Mesendoderm (in vitro differentiated cells): Measurements from ENCODE around the gene NCK2.

Source experiments
- DNase-seq: peaks from one replicate; pipeline ENCODE4 v3.0.0; 2013
- H2AK5ac ChIP-seq: 2 replicates; pipeline ENCODE4 v1.6.1; 2013; ENCODE audit warnings: low read length, inconsistent platforms
- H2BK120ac ChIP-seq: 2 replicates; pipeline ENCODE4 v1.6.1; 2013; ENCODE audit warnings: low read depth, mild to moderate bottlenecking, low read length, moderate library complexity, mixed read lengths
- H2BK15ac ChIP-seq: replicated peaks from 2 replicates; pipeline ENCODE4 v1.6.1; 2013; ENCODE audit warnings: low read depth, mild to moderate bottlenecking, moderate library complexity
- H2BK5ac ChIP-seq: 2 replicates; pipeline ENCODE4 v1.6.1; 2013; ENCODE audit warnings: low read length, inconsistent platforms
- H3K18ac ChIP-seq: 2 replicates; pipeline ENCODE4 v1.6.1; 2013; ENCODE audit warnings: mild to moderate bottlenecking, low read length, mixed read lengths
- H3K23ac ChIP-seq: one replicate; pipeline ENCODE4 v1.6.1; 2013; ENCODE audit warnings: low read length
- H3K27ac ChIP-seq: 2 replicates; pipeline ENCODE4 v1.5.1; 2013; ENCODE audit warnings: low read depth, mild to moderate bottlenecking, inconsistent platforms, low read length, moderate library complexity
- H3K27me3 ChIP-seq: 2 replicates; pipeline ENCODE4 v1.6.1; 2013; ENCODE audit warnings: low read length, control low read depth, mild to moderate bottlenecking, inconsistent platforms; ENCODE audit not compliant: insufficient read depth, poor library complexity
- H3K36me3 ChIP-seq: 2 replicates; pipeline ENCODE4 v1.6.1; 2013; ENCODE audit warnings: low read length, inconsistent platforms; ENCODE audit not compliant: control insufficient read depth, insufficient read depth
- H3K4ac ChIP-seq: one replicate; pipeline ENCODE4 v1.6.1; 2013; ENCODE audit warnings: low read depth, mild to moderate bottlenecking, low read length, moderate library complexity
- H3K4me1 ChIP-seq: 2 replicates; pipeline ENCODE4 v1.6.1; 2013; ENCODE audit warnings: low read depth, low read length, inconsistent platforms; ENCODE audit not compliant: control insufficient read depth
- H3K4me2 ChIP-seq: 2 replicates; pipeline ENCODE4 v1.6.1; 2013; ENCODE audit warnings: low read length
- H3K4me3 ChIP-seq: 2 replicates; pipeline ENCODE4 v1.5.1; 2013; ENCODE audit warnings: mild to moderate bottlenecking, low read length
- H3K56ac ChIP-seq: one replicate; pipeline ENCODE4 v1.6.1; 2013; ENCODE audit warnings: low read length
- H3K79me1 ChIP-seq: 2 replicates; pipeline ENCODE4 v1.6.1; 2013; ENCODE audit warnings: low read length, inconsistent platforms
- H3K79me2 ChIP-seq: 2 replicates; pipeline ENCODE4 v1.6.1; 2013; ENCODE audit warnings: mild to moderate bottlenecking, low read length; ENCODE audit not compliant: control insufficient read depth, insufficient read depth
- H3K9ac ChIP-seq: 2 replicates; pipeline ENCODE4 v1.6.1; 2013; ENCODE audit warnings: low read length, inconsistent platforms
- H4K5ac ChIP-seq: one replicate; pipeline ENCODE4 v1.6.1; 2013; ENCODE audit warnings: low read length
- H4K8ac ChIP-seq: one replicate; pipeline ENCODE4 v1.6.1; 2013; ENCODE audit warnings: low read depth, mild to moderate bottlenecking, control low read depth, low read length, moderate library complexity
- whole genome bisulfite sequencing: extraction: QIAGEN DNeasy Blood & Tissue Kit; methylation state at CpG from one replicate; pipeline ENCODE4 v1.1.7; 2013; ENCODE audit warnings: low lambda C conversion rate, missing lambda C conversion rate; ENCODE audit not compliant: insufficient coverage; ENCODE audit errors: extremely low coverage; 5-methylcytosine and 5-hydroxymethylcytosine counted together

The NCK2 gene

GRCh38 chr2:105813405-105813804 is 68.7 kb downstream of the NCK2 start:
- no peak overlapping the region for H2BK120ac ChIP-seq
- WGBS = no CpG with 5 or more reads among the region's 5 CpGs
- H2BK5ac ChIP-seq = no peak overlapping the region

GRCh38 chr2:105814291-105814940 is 69.7 kb downstream of the NCK2 start:
- Histone ChIP-seq H3K23ac (no peak overlapping the region), H3K4me1 (no peaks in the 10 kb centered on the region), H4K5ac (no peak overlapping the region), H3K18ac (no peak overlapping the region), H3K4me3 (no peak overlapping the region), H2BK15ac (no peak overlapping the region), H2AK5ac (no peak overlapping the region), H3K4me2 (no peak overlapping the region), H3K56ac (no peak overlapping the region), H2BK120ac (no peak overlapping the region), H3K4ac (no peak overlapping the region), H3K27ac (no peak overlapping the region), H3K27me3 (no peaks in the 10 kb centered on the region), H2BK5ac (no peak overlapping the region), H3K79me1 (peaks cover 40% of the 10 kb centered on the region), H3K79me2 (peaks cover 40% of the 10 kb centered on the region), H3K9ac (no peak overlapping the region), H3K36me3 (no peaks in the 10 kb centered on the region), H4K8ac (no peak overlapping the region)
- DNase-seq = no peak
- no CpG with 5 or more reads among the region's 9 CpGs for WGBS

More at GRCh38 chr2:105813405-105813804, 68.7 kb downstream of the NCK2 start:
- Histone ChIP-seq H3K23ac (no peak overlapping the region), H3K27ac (no peak overlapping the region), H4K5ac (no peak overlapping the region), H3K4me2 (no peak overlapping the region), H3K4me3 (no peak overlapping the region), H3K18ac (no peak overlapping the region), H3K56ac (no peak overlapping the region), H3K4ac (no peak overlapping the region), H3K36me3 (no peaks in the 10 kb centered on the region), H3K79me2 (peaks cover 48% of the 10 kb centered on the region), H3K9ac (no peak overlapping the region), H4K8ac (no peak overlapping the region), H3K4me1 (no peaks in the 10 kb centered on the region), H3K79me1 (peaks cover 43% of the 10 kb centered on the region), H3K27me3 (no peaks in the 10 kb centered on the region), H2AK5ac (no peak overlapping the region), H2BK15ac (no peak overlapping the region)
- DNase-seq = no peak

- Histone ChIP-seq H2AK5ac (no peak overlapping the region), H3K18ac (no peak overlapping the region), H3K36me3 (no peaks in the 10 kb centered on the region), H3K79me1 (peaks cover 43% of the 10 kb centered on the region), H2BK15ac (no peak overlapping the region), H3K9ac (no peak overlapping the region), H2BK120ac (no peak overlapping the region), H3K79me2 (peaks cover 38% of the 10 kb centered on the region), H3K4ac (no peak overlapping the region), H2BK5ac (no peak overlapping the region), H3K23ac (no peak overlapping the region), H4K8ac (no peak overlapping the region), H4K5ac (no peak overlapping the region), H3K4me3 (no peak overlapping the region), H3K4me1 (no peaks in the 10 kb centered on the region), H3K27me3 (no peaks in the 10 kb centered on the region), H3K27ac (no peak overlapping the region), H3K56ac (no peak overlapping the region), H3K4me2 (no peak overlapping the region)
- no CpG with 5 or more reads among the region's 7 CpGs for WGBS
- DNase-seq = no peak
Observed at GRCh38 chr2:105815401-105815800, 70.7 kb downstream of the NCK2 start.

DNA sequence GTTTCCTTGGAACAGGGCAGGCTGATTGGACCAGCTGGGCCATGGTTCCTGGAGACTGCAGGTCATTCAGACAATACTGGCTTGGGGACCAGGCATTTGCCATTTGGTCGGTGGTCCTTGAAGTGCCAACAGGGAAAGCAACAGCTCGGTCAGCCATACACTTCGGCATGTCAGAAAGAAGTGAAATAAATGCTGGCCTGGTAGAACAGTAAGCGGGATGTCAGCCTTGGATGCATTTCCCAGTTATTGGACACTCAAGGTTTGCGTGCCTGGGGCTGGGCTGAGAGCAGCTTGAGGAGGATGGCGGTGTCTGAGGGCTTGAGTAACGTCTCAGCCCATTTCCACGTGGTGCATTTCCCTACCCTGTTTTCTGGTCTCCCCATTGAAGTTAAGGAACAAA is 75.4 kb downstream of the NCK2 start:
- no peak overlapping the region for H3K27ac ChIP-seq
- no peak overlapping the region for H3K23ac ChIP-seq
- H3K4me2 ChIP-seq = no peak overlapping the region
- H3K4me1 ChIP-seq = no peaks in the 10 kb centered on the region
- peaks cover 42% of the 10 kb centered on the region for H3K79me1 ChIP-seq
- no peaks in the 10 kb centered on the region for H3K27me3 ChIP-seq
- H2BK5ac ChIP-seq = no peak overlapping the region
- no peak overlapping the region for H3K9ac ChIP-seq
- WGBS = no CpG with 5 or more reads among the region's 8 CpGs
- no peak overlapping the region for H3K18ac ChIP-seq
- no peak overlapping the region for H3K4me3 ChIP-seq
- no peak overlapping the region for H3K56ac ChIP-seq
- H4K5ac ChIP-seq = no peak overlapping the region
- no peak overlapping the region for H3K4ac ChIP-seq
- DNase-seq = no peak
- no peaks in the 10 kb centered on the region for H3K36me3 ChIP-seq
- H2AK5ac ChIP-seq = no peak overlapping the region
- H4K8ac ChIP-seq = no peak overlapping the region
- H2BK15ac ChIP-seq = no peak overlapping the region
- H2BK120ac ChIP-seq = no peak overlapping the region
- peaks cover 37% of the 10 kb centered on the region for H3K79me2 ChIP-seq

DNA sequence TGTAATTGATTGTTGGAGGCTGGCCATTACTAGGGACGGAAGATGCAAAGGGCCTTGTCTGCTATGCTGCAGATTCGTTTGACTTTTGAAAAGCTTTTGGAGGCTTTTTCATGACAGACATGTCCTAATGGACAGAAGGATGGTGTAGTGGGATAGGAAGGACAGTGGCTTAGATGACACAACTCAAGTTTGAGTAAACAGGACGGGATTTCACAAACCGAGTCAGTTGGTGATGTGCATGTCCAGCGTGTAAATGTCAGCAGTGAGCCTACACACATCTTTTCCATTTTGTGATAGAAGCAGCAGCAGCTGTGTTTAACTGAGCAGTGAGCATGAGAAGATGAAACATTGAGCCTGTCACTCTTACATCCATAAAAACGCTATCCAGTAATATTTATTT is 76.0 kb downstream of the NCK2 start:
- Histone ChIP-seq H3K4ac (no peak overlapping the region), H2BK5ac (no peak overlapping the region), H3K27me3 (no peaks in the 10 kb centered on the region), H3K9ac (no peak overlapping the region), H3K27ac (no peak overlapping the region), H3K56ac (no peak overlapping the region), H2BK15ac (no peak overlapping the region), H3K4me2 (no peak overlapping the region), H2AK5ac (no peak overlapping the region), H4K5ac (no peak overlapping the region), H3K18ac (no peak overlapping the region), H3K4me3 (no peak overlapping the region), H3K79me2 (peaks cover 37% of the 10 kb centered on the region), H3K36me3 (no peaks in the 10 kb centered on the region), H3K23ac (no peak overlapping the region), H2BK120ac (no peak overlapping the region), H3K4me1 (peaks cover under 1% of the 10 kb centered on the region), H3K79me1 (peaks cover 38% of the 10 kb centered on the region), H4K8ac (no peak overlapping the region)
- WGBS = no CpG with 5 or more reads among the region's 6 CpGs
- DNase-seq = no peak
